Mucosa of stomach (tissue), 1 donor: ENCODE results near the gene PRG3.

ENCODE experiments used
- H3K27me3 ChIP-seq: one replicate; pipeline ENCODE4 v1.7.0; 2013; ENCODE audit warnings: mild to moderate bottlenecking, low read length; ENCODE audit not compliant: control insufficient read depth, insufficient read depth
- H3K36me3 ChIP-seq: one replicate; pipeline ENCODE4 v1.7.0; 2013; ENCODE audit warnings: low read length; ENCODE audit not compliant: control insufficient read depth, insufficient read depth
- H3K4me1 ChIP-seq: one replicate; pipeline ENCODE4 v1.7.0; 2013; ENCODE audit warnings: mild to moderate bottlenecking, low read length; ENCODE audit not compliant: control insufficient read depth, insufficient read depth
- H3K4me3 ChIP-seq: one replicate; pipeline ENCODE4 v1.7.0; 2013; ENCODE audit warnings: low read length
- H3K9ac ChIP-seq: one replicate; pipeline ENCODE4 v1.7.0; 2013; ENCODE audit warnings: mild to moderate bottlenecking, low read length, moderate library complexity
- H3K9me3 ChIP-seq: one replicate; pipeline ENCODE4 v1.7.0; 2013; ENCODE audit warnings: mild to moderate bottlenecking, low read length, moderate library complexity; ENCODE audit not compliant: control insufficient read depth
- donor health status: Pancreatic carcinoma.

PRG3 gene

GRCh38 chr11:57376095-57377090 lies 4.6 kb downstream of the PRG3 start:
- Histone ChIP-seq H3K36me3 (no peaks in the 10 kb centered on the region), H3K27me3 (no peaks in the 10 kb centered on the region), H3K4me3 (no peak overlapping the region), H3K9ac (no peak overlapping the region), H3K9me3 (no peaks in the 10 kb centered on the region), H3K4me1 (no peaks in the 10 kb centered on the region)

GRCh38 chr11:57375490-57375889 lies 5.5 kb downstream of the PRG3 start:
- H3K27me3 ChIP-seq: no peaks in the 10 kb centered on the region

GRCh38 chr11:57374966-57375365 lies 6.0 kb downstream of the PRG3 start:
- Histone ChIP-seq H3K27me3 (no peaks in the 10 kb centered on the region), H3K36me3 (no peaks in the 10 kb centered on the region), H3K4me1 (no peaks in the 10 kb centered on the region), H3K4me3 (no peak overlapping the region), H3K9me3 (no peaks in the 10 kb centered on the region), H3K9ac (no peak overlapping the region)

More at GRCh38 chr11:57375490-57375889, 5.5 kb downstream of the PRG3 start:
- no peaks in the 10 kb centered on the region for H3K9me3 ChIP-seq
- no peaks in the 10 kb centered on the region for H3K36me3 ChIP-seq
- no peaks in the 10 kb centered on the region for H3K4me1 ChIP-seq
- H3K4me3 ChIP-seq: no peak overlapping the region
- H3K9ac ChIP-seq: no peak overlapping the region

GRCh38 chr11:57373146-57373545 lies 7.8 kb downstream of the PRG3 start:
- H3K4me1 ChIP-seq: no peaks in the 10 kb centered on the region
- H3K27me3 ChIP-seq: no peaks in the 10 kb centered on the region
- H3K36me3 ChIP-seq: no peaks in the 10 kb centered on the region
- H3K9me3 ChIP-seq: no peaks in the 10 kb centered on the region
- no peak overlapping the region for H3K9ac ChIP-seq
- H3K4me3 ChIP-seq: no peak overlapping the region

- H3K27me3 ChIP-seq: no peaks in the 10 kb centered on the region
Observed at GRCh38 chr11:57370941-57371340, 10.0 kb downstream of the PRG3 start.

GRCh38 chr11:57370251-57370650 lies 10.7 kb downstream of the PRG3 start:
- H3K9me3 ChIP-seq: no peaks in the 10 kb centered on the region
- H3K27me3 ChIP-seq: no peaks in the 10 kb centered on the region
- no peak overlapping the region for H3K9ac ChIP-seq
- no peak overlapping the region for H3K4me3 ChIP-seq
- H3K36me3 ChIP-seq: no peaks in the 10 kb centered on the region
- no peaks in the 10 kb centered on the region for H3K4me1 ChIP-seq

More at GRCh38 chr11:57370941-57371340, 10.0 kb downstream of the PRG3 start:
- no peak overlapping the region for H3K4me3 ChIP-seq
- H3K9ac ChIP-seq: no peak overlapping the region
- H3K9me3 ChIP-seq: no peaks in the 10 kb centered on the region
- no peaks in the 10 kb centered on the region for H3K4me1 ChIP-seq
- no peaks in the 10 kb centered on the region for H3K36me3 ChIP-seq

GRCh38 chr11:57368845-57369232 lies 12.1 kb downstream of the PRG3 start:
- no peak overlapping the region for H3K4me3 ChIP-seq
- peaks cover 3% of the 10 kb centered on the region for H3K27me3 ChIP-seq
- no peaks in the 10 kb centered on the region for H3K36me3 ChIP-seq
- no peaks in the 10 kb centered on the region for H3K4me1 ChIP-seq
- no peaks in the 10 kb centered on the region for H3K9me3 ChIP-seq
- H3K9ac ChIP-seq: no peak overlapping the region

GRCh38 chr11:57368106-57368844 lies 12.7 kb downstream of the PRG3 start:
- no peaks in the 10 kb centered on the region for H3K36me3 ChIP-seq
- no peak overlapping the region for H3K4me3 ChIP-seq
- no peaks in the 10 kb centered on the region for H3K4me1 ChIP-seq
- H3K27me3 ChIP-seq: peaks cover 6% of the 10 kb centered on the region
- H3K9ac ChIP-seq: no peak overlapping the region
- H3K9me3 ChIP-seq: no peaks in the 10 kb centered on the region

- H3K9me3 ChIP-seq: no peaks in the 10 kb centered on the region
- H3K9ac ChIP-seq: no peak overlapping the region
- H3K36me3 ChIP-seq: no peaks in the 10 kb centered on the region
- no peaks in the 10 kb centered on the region for H3K4me1 ChIP-seq
- H3K4me3 ChIP-seq: no peak overlapping the region
- H3K27me3 ChIP-seq: peaks cover 6% of the 10 kb centered on the region
Observed at GRCh38 chr11:57364851-57365660, 15.9 kb downstream of the PRG3 start.

- H3K4me3 ChIP-seq: no peak overlapping the region
- H3K36me3 ChIP-seq: no peaks in the 10 kb centered on the region
- no peak overlapping the region for H3K9ac ChIP-seq
- H3K9me3 ChIP-seq: no peaks in the 10 kb centered on the region
- H3K27me3 ChIP-seq: peaks cover 6% of the 10 kb centered on the region
- H3K4me1 ChIP-seq: no peaks in the 10 kb centered on the region
Observed at GRCh38 chr11:57363131-57364080, 17.5 kb downstream of the PRG3 start.

- Histone ChIP-seq H3K36me3 (no peaks in the 10 kb centered on the region), H3K27me3 (peaks cover 6% of the 10 kb centered on the region), H3K9me3 (no peaks in the 10 kb centered on the region), H3K4me3 (no peak overlapping the region), H3K9ac (no peak overlapping the region), H3K4me1 (no peaks in the 10 kb centered on the region)
Observed at GRCh38 chr11:57361926-57362325, 19.0 kb downstream of the PRG3 start.
